Neutrophil (primary cell): ENCODE results near the gene RAB39A.

Experiments
- H3K27ac ChIP-seq: fragments of 200-600 bp; sonication (generic); 2 replicates; pipeline ENCODE4 v1.5.1; 2016; ENCODE audit warnings: mild to moderate bottlenecking, moderate library complexity
- H3K27me3 ChIP-seq: fragments of 200-600 bp; sonication (generic); 2 replicates; pipeline ENCODE4 v1.6.0; 2016; ENCODE audit warnings: mild to moderate bottlenecking
- H3K36me3 ChIP-seq: fragments of 200-600 bp; sonication (generic); 2 replicates; pipeline ENCODE4 v1.5.1; 2017
- H3K4me1 ChIP-seq, 2 experiments: fragments of 200-600 bp in 1 of 2; sonication (generic) in 1 of 2; 1 replicate in 1 of 2; 2 replicates in 1 of 2; pipeline versions ENCODE4 v1.5.1 to v1.6.1; 2013 to 2016; ENCODE audit warnings: low read depth in 1 of 2, low read length in 1 of 2, mild to moderate bottlenecking in 1 of 2, moderate library complexity in 1 of 2; ENCODE audit not compliant: control insufficient read depth in 1 of 2, insufficient read depth in 1 of 2
- H3K4me3 ChIP-seq, 2 experiments: fragments of 200-600 bp in 1 of 2; sonication (generic) in 1 of 2; 1 replicate in 1 of 2; 2 replicates in 1 of 2; pipeline ENCODE4 v1.5.1; 2013 to 2016; ENCODE audit warnings: low read depth in 1 of 2, low read length in 1 of 2, mild to moderate bottlenecking in 1 of 2, moderate library complexity in 1 of 2
- H3K9me3 ChIP-seq: fragments of 200-600 bp; sonication (generic); 2 replicates; pipeline ENCODE4 v1.5.1; 2016
- CTCF ChIP-seq: fragments of 200-600 bp; sonication (generic); IDR thresholded peaks from 2 replicates; pipeline ENCODE4 v1.5.1; 2016; ENCODE audit warnings: antibody characterized with exemption

RAB39A gene

GRCh38 chr11:107953446-107953845, 25.2 kb downstream of the RAB39A start:
- Histone ChIP-seq H3K4me1 (no peaks in the 10 kb centered on the region), H3K36me3 (no peaks in the 10 kb centered on the region), H3K9me3 (no peaks in the 10 kb centered on the region), H3K4me3 (no peak overlapping the region), H3K27me3 (no peaks in the 10 kb centered on the region), H3K27ac (no peak overlapping the region)
- TF ChIP-seq CTCF: no peak

DNA sequence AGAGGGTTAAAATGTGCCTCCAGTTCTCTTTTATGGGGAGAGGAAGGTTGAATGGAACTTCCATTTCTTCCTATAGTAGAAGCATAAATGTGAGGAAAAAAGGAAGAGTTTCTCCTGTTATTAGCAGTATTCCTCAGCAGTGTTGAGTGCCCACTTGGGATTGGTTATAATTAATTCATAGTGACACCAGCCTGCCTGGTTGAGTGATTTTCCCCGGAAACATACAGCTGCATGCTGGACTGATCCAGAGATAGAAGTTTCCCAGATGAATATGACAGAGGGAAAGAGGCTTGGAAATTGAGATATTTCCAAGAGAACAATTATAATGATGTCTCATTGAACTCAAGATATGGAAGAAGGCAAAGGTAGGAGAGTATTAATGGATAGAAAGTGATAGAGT, 28.3 kb downstream of the RAB39A start:
- Histone ChIP-seq H3K36me3 (no peaks in the 10 kb centered on the region), H3K4me3 (no peak overlapping the region), H3K27ac (no peak overlapping the region), H3K27me3 (no peaks in the 10 kb centered on the region), H3K9me3 (no peaks in the 10 kb centered on the region), H3K4me1 (no peaks in the 10 kb centered on the region)
- TF ChIP-seq CTCF: no peak

DNA sequence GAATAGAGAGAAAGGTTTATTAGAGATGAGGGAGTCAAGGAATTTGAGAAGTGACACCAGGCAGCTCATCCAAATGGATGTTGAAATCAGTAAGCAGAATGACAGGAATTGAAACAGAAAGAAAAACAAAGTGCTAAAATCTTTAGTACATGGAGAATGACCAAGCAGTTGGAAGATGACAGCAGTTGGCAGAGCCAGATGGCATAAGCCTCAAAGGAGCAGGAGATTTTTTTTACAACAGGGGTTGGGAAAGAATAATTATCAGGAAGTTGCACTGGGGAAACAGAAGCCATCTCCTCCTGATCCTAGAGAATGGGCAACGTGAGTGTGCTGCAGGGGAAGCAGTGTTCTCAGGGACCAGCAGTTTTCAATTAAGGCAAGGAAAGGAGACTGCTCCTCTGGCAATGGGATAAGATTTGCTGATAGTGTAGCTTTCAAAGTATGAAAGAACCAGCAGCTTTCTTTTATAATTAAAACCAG, 28.9 kb downstream of the RAB39A start:
- Histone ChIP-seq H3K27ac (no peak overlapping the region), H3K4me3 (no peak overlapping the region), H3K36me3 (no peaks in the 10 kb centered on the region), H3K27me3 (no peaks in the 10 kb centered on the region), H3K9me3 (no peaks in the 10 kb centered on the region), H3K4me1 (no peaks in the 10 kb centered on the region)
- TF ChIP-seq CTCF: no peak

GRCh38 chr11:107961480-107961879, 33.2 kb downstream of the RAB39A start:
- H3K4me3 ChIP-seq: no peak overlapping the region
- H3K4me1 ChIP-seq: no peaks in the 10 kb centered on the region
- no peaks in the 10 kb centered on the region for H3K36me3 ChIP-seq
- no peaks in the 10 kb centered on the region for H3K9me3 ChIP-seq
- no peak overlapping the region for H3K27ac ChIP-seq
- H3K27me3 ChIP-seq: no peaks in the 10 kb centered on the region
- TF ChIP-seq CTCF: no peak

- Histone ChIP-seq H3K4me3 (no peak overlapping the region), H3K27me3 (no peaks in the 10 kb centered on the region), H3K27ac (no peak overlapping the region), H3K4me1 (no peaks in the 10 kb centered on the region), H3K9me3 (no peaks in the 10 kb centered on the region), H3K36me3 (no peaks in the 10 kb centered on the region)
- no peak for TF ChIP-seq CTCF
These were observed 33.9 kb downstream of the RAB39A start for GRCh38 chr11:107962181-107962580.

DNA sequence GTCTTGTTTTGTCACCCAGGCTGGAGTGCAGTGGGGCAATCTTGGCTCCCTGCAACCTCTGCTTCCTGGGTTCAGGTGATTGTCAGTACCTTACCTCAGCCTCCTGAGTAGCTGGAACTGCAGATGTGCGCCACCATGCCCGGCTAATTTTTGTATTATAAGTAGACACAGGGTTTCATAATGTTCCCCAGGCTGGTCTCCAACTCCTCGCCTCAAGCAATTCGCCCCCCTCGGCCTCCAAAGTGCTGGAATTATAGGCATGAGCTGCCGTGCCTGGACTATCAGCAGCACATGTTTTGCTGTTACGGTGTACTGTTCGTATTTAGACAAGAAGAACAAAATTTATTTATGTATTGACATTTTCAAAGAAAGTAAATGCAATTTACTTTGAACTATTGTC, 34.8 kb downstream of the RAB39A start:
- H3K27me3 ChIP-seq: no peaks in the 10 kb centered on the region
- TF ChIP-seq CTCF: no peak
- H3K36me3 ChIP-seq: no peaks in the 10 kb centered on the region
- H3K4me1 ChIP-seq: no peaks in the 10 kb centered on the region
- no peak overlapping the region for H3K4me3 ChIP-seq
- no peaks in the 10 kb centered on the region for H3K9me3 ChIP-seq
- H3K27ac ChIP-seq: no peak overlapping the region
